Heart left ventricle (tissue), 13 donors: ENCODE measurements around the gene YJEFN3.

Source experiments
- POLR2A ChIP-seq, 2 donors: fragments of 450-650 bp; IDR thresholded peaks; one replicate each; pipeline ENCODE4 v1.6.1; 2017; ENCODE audit warnings: antibody characterized with exemption in 2 of 2, mild to moderate bottlenecking in 2 of 2, moderate library complexity in 2 of 2
- TF ChIP-seq, protein P1 (sequence below), 12 donors: fragments of 200-600 bp; sonication (generic) in 4 of 12; IDR thresholded peaks; one replicate each; pipeline versions ENCODE4 v1.5.0 to v1.8.0; 2018 to 2022; ENCODE audit warnings: antibody characterized with exemption in 12 of 12, mild to moderate bottlenecking in 5 of 12
- donor health status: ischemic (EF 13 %, LVEDD 7.1; RV severe dilation, severe dysfunction).
- donor health status: DM: no; HTN: yes; CAD: no.
- donor health status: DM: no; HTN: no; CAD: no.
- donor health status: ischemic (EF 25% LVEDD 6.9; RV normal size, moderate dysfunction).
- donor health status: ischemic (EF 25% LVEDD 5.7; RV mildly dilated, moderate dysfunction).
- donor health status: ischemic (EF 35%, LVEDD 5.7; RV mildly dilated, moderate dysfunction).
- donor health status: nonischemic (EF 11% LVEDD 7.7; RV severe dilation, severe dysfunction).
- donor health status: DM: yes; HTN: yes; CAD: no.
- donor health status: PGD.
- donor health status: ischemic (EF 29% LVEDD 5.4; RV normal size, mild dysfunction).
- donor health status: nonischemic (EF 23%, LVEDD 6.1; RV moderate dilation, normal function).

DNA sequence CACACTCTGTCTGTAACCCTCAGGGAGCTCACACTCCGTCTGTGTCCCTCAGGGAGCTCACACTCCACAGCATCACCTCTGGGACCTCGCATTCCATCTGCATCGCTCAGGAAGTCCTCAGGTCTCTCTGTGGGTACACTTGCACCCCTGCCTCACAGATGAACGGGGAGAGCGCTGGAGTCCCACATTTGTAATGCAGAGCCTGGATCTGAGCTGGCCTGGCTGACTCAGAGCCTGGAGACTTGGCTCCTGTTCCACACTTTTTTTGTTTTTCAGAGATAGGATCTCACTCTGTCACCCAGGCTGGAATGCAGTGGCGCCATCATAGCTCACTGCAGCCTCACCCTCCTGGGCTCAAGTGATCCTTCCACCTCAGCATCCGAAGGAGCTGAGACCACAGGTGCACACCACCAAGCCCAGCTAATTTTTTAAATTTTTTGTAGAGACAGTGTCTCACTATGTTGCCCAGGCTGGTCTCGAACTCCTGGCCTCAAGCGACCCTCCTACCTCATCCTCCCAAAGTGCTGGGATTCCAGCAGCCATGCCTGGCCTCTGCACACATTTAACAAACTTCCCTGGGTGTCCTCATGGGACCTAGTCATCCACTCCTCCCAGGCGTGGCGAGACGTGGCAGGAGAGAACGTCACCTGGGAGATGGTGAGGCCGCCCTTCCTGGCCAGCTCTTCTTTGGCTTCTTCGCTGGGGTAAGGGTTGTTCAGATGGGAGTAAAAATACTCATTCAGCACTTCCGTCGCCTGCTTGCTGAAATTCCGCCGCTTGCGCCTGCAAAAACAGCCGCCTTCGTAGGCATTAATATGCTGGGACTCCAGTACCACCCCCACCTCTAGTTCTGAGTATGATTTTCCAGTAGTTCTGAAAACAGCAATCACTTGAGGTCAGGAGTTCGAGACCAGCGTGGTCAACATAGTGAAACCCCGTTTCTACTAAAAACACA lies 40.4 kb downstream of the YJEFN3 start:
- TF ChIP-seq, protein P1, sequence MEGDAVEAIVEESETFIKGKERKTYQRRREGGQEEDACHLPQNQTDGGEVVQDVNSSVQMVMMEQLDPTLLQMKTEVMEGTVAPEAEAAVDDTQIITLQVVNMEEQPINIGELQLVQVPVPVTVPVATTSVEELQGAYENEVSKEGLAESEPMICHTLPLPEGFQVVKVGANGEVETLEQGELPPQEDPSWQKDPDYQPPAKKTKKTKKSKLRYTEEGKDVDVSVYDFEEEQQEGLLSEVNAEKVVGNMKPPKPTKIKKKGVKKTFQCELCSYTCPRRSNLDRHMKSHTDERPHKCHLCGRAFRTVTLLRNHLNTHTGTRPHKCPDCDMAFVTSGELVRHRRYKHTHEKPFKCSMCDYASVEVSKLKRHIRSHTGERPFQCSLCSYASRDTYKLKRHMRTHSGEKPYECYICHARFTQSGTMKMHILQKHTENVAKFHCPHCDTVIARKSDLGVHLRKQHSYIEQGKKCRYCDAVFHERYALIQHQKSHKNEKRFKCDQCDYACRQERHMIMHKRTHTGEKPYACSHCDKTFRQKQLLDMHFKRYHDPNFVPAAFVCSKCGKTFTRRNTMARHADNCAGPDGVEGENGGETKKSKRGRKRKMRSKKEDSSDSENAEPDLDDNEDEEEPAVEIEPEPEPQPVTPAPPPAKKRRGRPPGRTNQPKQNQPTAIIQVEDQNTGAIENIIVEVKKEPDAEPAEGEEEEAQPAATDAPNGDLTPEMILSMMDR (IDR thresholded peaks at IDR 0.05) = no peak
- no peak for TF ChIP-seq POLR2A (IDR thresholded peaks at IDR 0.05)
